Measurements from ENCODE around the gene EPN3.

EPN3 gene

DNA sequence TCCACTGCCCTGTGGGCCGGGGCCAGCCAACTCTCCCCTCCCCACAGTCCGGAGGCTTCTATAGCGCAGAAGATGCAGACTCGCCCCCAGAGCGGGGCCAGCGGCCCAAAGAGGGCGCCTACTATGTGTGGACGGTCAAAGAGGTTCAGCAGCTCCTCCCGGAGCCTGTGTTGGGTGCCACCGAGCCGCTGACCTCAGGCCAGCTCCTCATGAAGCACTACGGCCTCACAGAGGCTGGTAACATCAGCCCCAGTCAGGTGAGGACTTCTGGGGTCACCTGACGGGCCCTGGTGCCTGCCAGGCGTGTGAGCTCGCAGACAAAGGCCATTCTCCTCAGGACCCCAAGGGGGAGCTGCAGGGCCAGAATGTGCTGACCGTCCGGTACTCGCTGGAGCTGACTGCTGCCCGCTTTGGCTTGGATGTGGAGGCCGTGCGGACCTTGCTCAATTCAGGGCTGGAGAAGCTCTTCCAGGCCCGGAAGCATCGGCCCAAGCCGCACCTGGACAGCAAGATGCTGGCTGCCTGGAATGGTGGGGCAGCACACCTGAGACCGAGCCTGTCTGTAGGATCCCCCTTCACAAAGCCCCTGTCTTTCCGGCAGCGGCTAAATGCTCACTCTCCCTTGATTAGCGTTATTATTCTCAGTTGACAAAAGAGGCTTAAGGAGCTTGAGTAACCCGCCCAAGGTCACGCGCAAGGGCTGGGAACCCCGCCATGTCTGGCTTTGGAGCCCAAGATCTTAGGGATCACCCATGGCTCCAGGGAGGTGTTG, 18.3 kb downstream of the EPN3 start:
- no peak for DNase-seq

DNA sequence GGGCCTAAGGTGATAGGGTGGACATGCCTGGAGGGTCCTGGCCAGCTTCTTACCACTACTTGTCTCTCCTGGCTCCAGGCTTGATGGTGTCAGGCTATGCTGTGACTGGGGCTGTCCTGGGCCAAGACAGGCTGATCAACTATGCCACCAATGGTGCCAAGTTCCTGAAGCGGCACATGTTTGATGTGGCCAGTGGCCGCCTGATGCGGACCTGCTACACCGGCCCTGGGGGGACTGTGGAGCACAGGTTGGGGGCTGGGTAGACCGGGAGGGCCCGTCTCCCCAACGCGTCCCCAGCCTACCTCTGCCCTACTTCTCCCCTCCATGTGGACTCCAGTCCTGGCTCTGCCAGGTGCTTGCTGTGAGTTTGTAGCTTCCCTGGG, 18.9 kb downstream of the EPN3 start:
- no peak for DNase-seq

DNA sequence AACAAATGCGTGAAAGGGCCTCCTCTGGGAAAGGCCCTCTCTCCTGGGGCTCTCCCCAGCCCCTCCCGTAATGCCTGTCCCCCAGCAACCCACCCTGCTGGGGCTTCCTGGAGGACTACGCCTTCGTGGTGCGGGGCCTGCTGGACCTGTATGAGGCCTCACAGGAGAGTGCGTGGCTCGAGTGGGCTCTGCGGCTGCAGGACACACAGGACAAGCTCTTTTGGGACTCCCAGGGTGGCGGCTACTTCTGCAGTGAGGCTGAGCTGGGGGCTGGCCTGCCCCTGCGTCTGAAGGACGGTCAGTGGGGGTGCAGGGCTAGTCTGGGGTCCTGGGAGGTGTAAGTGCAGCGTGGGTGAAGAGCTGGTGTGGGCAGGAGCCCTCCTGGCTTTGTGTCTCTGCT, 19.3 kb downstream of the EPN3 start:
- DNase-seq: no peak

DNA sequence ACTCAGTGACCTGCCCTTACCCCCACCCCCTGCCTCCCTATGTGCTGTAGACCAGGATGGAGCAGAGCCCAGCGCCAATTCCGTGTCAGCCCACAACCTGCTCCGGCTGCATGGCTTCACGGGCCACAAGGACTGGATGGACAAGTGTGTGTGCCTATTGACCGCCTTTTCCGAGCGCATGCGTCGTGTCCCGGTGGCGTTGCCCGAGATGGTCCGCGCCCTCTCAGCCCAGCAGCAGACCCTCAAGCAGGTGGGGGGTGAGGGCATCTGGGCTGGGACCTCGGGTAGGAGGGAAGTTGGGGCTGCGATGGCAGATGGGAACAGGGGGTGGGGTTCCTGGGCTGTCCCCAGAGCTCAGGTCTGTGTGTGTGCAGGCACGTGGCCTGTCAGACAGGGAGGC, 21.7 kb downstream of the EPN3 start:
- no peak for DNase-seq

DNA sequence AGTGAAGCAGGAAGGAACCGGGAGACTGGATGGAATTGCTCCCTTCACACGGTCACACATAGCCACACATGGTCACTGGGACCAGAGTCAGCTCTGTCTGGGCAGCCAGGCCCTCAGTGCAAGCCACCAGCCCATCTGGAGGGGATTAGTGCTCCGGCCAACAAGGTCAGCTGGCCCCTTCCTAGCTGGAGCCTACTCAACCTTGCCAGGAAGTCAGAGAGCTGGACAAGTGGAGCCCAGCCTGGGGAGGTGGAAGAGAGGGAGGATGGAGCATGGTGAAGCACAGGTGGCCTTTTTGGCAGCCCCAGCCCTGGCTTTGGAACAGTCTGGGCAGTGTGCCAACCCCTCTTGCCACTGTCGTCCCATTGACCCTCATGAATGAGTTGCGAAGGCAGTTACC, 24.3 kb downstream of the EPN3 start:
- DNase-seq: no peak

DNA sequence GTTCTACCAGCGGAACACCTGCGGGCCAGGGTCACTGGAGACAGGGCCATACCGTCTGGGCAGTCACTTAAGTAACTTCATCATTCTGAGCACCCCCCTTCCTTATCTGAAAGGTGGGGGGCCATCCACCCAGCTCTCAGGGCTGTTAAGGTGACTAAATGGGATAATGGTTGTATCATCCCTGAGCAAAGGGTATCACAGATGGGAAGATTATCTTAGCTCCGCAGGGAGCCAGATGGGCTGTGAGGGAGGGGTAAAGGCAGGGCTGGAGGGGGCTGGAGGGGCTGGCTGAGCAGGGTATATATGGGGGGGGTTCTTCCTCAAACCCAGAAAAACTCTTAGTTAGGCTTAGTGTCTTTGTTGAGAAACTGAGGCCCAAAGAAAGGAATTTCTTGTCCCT, 25.1 kb downstream of the EPN3 start:
- no peak for DNase-seq

DNA sequence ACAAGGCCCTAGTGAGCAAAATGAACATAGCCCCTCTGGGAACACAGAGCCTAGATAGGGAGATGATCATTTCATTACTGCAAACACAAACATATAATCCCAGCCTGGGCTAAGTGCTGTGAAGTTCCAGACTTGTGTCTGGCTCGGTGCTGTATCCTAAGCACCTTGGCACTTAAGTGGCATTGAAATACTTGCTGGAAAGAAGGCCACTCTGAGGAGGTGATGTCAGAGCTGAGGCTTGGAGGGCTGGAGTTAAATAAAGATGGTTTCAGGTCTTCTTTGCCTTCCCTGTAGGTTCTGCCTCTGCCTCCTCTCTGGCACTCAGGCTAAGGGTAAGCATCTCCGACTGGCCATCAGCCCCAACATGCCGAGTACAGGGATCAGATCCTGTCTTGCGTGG, 25.6 kb downstream of the EPN3 start:
- DNase-seq: no peak

DNA sequence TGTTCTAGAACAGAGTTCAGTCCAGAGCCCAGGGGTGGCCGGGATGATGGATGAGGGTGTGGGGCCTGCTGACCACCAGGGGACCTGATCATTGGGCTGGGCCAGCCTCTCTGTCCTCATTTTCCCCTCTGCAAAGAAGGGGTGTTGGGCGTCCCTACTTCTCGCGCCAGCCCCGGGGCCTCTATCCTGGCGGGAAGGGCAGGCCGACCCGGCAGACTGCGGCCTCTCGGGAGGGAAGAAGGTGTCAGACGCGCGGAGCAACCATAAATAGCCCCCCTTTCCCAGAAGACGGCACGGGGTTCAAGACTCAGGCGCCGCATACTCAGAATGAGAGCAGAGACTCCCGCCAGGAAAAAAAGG, 26.0 kb downstream of the EPN3 start:
- DNase-seq: no peak

DNA sequence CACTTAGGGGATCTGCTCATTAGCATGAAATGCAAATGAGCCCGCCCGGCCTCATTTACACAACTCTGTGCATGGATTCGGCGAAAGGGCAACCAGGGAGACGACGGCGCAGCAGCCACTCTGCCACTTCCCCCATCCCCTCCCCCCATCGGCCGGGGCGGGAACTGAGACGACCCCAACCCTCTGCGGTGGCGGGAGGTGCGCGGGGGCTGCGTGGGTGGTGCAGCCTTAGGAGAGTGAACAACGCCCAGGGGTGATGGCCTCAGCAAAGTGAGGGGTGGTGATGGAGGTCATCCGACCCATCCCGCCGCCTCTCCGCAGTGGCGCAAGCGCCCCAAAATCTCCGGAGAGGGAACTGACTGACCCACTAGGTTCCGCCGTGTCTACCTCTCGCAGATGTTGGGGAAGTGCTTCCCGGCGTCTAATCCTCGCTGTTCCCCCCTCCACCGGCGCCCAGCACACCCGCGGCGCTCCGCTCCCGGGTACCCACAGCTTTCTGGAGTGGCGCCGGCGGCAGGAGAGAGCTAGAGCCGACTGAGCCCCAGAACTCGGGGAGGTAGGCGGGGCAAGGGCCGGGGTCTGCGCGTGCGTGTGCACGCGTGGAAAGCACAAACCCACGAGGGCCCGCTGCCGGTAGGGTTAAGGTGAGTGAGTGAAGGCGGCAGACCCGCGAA, 26.5 kb downstream of the EPN3 start:
- no peak for DNase-seq

DNA sequence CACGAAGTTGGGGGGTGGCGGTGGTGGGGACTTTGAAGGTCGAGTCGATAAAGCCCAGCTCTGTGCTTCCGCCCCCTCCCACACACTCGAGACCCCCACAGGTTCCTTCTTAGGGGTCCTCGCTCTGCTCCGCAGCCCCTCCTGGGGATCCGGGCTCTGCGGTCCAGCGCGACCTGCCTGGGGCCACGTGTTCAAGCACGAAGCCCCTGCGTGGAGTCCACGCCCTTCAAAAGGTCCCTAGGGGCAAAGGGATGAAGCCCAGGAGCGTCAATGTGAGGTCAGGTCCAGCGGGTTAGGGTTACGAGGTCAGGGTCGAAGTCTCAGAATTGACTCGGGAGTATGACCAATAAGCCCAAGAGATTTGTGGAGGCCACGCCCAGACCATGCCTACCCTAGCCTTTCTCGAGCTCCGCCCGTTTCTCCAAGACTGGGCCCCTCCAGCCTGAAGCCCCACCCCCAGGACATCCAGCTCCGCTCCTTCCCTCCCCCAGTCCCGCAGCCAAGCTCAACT, 27.2 kb downstream of the EPN3 start:
- peak; percentile 16 for DNase-seq

DNA sequence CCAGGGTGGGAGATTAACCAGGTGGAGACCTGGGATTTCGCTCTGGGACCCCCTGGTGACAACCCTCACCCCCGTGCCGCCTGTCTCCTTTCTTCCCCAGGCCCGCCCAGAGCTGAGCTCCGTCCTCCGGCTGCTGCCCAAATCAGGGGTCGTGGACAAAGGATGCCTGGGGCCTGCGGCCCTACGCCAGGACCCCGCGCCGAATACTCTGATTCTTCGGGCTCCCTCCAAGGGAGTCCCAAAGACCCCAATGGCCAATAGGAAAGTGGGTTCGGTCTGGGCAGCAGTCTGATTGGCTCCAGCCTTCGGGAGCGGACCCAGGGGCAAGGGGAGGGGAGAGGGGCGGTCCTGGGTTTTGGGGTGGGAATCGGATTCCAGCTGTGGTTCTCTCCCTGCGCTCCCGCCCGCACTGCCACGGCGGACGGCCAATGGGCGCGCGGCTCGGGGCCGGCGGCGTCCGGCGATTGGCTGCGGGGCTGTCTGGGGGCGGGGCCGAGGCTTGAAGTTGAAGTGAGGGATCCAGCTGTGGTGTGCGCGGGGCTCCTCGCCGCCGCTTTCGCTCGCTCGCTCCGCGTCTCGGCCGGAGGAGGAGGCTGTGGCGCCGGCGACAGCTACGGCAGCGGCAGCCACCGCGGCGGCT, 27.8 kb downstream of the EPN3 start, which contains the start of gene CACNA1G:
TSS of gene CACNA1G (plus strand) at position 531 of the 640 bp plus-strand sequence. CDS start 745 bp downstream, outside the sequence.
- DNase-seq: peak; percentile 78

DNA sequence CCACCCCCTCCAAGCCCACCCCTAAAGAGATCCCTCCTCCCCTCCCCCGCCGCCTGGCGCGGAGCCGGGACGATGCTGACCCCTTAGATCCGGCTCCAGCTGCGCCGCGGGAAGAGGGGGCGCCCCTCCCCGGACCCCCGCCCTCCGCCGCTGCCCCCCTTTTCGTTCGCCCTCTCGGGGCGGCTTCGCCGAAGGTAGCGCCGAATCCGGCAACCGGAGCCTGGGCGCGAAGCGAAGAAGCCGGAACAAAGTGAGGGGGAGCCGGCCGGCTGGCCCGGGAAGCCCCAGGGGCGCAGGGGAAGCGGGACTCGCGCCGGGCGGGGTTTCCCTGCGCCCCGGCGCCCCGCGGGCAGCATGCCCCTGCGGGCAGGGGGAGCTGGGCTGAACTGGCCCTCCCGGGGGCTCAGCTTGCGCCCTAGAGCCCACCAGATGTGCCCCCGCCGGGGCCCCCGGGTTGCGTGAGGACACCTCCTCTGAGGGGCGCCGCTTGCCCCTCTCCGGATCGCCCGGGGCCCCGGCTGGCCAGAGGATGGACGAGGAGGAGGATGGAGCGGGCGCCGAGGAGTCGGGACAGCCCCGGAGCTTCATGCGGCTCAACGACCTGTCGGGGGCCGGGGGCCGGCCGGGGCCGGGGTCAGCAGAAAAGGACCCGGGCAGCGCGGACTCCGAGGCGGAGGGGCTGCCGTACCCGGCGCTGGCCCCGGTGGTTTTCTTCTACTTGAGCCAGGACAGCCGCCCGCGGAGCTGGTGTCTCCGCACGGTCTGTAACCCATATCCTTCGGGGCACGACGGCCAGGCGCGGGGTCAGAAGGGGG, 28.6 kb downstream of the EPN3 start:
- peak; percentile 13 for DNase-seq

DNA sequence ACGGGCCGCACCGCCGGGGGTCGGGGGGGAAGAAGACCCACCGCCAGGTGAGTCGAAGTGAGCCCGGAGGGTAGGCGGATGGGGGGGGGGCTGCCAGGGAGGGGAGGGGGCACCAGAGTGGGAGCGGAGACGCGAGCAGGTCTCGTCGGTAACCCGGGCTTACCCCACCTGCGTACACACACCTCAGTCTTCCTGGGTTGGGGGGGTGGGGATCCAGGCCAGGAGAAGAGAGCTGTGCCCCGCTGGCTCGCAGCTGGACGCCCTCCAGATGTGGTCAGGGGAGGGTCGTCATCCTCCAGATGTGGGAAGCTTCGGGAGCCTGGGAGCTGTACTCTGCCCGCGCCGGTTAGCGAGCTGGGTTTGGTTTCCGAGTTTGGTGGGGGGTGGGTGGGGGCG, 29.2 kb downstream of the EPN3 start:
- DNase-seq: no peak

DNA sequence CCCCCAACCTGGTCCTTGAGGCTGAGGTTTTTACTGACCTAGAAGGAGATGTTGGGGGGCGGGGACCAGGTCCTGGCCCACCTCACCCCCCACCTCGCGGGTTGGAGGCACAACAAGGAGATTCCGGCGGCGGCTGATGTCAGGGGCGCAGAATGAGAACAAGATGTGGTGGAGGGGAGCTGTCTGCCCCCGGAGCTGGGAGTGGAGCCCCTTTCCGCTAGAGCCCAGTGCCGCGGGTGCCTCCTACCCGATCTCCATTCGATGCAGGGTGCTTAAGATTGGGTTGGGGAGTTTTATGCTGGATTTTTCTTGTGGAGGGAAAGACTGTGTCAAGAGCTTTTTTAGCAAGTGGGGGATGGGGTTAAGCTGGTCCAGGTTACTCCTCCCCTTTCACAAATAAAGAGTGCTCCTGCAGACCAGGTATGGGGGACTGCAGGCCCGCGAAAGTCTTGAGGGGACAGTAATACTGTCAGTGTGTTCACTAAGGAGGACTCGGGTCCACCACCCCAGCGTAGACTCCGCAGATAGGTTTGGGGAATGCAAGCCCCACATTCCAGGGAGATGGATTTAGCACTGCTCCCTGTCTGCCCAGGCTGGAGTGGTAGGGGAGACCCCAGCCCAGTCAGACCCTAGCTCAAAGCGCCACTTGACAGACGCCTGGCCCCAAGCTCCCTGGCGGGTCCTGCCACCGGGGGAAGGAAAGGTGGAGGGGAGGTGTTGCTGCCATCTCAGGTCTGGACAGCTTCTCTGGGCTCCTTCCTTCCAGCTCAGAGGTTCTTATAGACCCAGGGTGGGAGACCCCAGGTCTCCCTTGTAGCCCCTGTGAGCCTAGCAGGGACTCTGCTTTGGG, 29.9 kb downstream of the EPN3 start:
- no peak for DNase-seq

DNA sequence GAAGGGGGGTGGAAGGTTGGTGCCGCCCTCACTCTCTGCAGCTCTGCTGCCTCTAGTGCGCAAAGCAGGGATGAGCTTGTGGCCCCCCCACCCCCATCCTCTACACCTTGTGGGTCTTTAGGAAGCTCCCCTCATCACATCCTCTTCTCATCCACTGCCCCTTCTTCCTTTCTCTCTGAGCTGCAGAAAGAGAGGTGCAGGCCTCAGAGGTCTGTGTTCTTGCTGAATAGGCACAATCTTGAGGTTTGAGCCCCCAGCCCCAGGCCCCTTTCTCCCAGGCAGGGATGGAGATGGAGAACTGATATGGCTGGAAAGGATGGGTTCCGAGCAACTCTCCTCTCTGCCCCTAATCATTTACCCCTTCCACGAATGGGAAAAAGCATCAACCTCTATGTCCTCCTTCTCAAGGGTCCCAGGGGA, 30.6 kb downstream of the EPN3 start:
- DNase-seq: no peak

DNA sequence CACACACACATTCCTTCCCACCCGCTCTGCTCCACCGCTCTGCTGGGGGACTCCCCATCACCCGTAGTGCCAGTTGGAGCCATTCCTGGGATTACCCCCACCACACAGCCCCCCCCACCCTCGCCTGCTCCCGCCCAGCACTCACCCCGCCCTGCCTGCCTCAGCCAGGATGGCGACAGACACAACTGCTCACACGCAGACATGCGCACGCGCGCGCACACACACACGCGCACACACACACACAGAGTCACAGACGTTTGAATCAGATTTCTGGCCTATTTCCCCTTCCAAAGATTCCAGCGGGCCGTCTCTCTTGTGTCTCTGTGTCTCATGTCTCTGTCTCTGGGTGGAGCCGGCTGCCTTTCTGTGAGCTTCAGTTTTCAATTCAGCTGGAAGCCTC, 32.4 kb downstream of the EPN3 start:
- DNase-seq: peak; percentile 21

DNA sequence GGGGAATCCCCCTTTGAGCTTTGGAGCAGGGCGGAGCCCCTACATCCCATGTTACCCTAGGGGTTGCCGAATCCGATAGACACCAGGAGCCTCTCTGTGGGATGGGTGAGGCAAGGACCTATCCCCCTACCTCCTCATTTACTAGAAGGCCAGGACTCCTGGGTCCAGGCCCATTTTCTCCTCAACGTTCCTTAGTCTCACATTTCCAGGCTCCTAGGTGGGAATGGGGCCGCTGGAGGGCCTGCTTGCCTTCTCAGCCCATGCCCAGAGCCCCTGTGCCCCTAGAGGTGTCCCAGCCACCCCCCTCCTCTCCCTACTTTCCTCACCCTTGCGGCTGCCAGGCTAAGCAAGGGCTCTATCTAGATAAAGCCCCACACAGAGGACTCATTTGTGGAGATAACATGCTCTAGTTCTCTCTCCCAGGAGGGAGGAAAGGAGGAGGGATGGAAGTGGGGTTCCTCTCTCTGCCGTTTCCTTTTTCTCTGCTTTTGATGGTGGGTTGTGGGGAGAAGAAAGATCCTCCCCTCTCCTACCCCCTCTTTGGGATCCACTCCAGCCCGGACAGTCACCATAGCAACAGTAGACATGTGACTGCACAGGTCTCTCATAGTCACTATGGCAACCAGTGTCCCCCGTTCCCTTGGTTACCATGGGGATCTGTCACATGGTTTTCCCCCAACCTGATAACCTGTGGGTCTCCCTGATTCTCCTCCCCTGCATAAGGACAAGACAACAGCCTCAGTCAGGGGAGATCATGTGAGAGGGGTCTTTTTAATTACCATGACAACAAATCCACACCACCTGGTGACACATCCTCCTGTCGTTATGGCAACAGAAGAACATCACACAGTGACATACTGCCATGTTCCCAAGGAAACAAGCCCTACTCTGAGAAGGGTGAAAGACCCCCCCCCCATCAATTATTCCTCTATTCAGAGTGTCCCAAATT, 33.1 kb downstream of the EPN3 start:
- peak; percentile 28 for DNase-seq

DNA sequence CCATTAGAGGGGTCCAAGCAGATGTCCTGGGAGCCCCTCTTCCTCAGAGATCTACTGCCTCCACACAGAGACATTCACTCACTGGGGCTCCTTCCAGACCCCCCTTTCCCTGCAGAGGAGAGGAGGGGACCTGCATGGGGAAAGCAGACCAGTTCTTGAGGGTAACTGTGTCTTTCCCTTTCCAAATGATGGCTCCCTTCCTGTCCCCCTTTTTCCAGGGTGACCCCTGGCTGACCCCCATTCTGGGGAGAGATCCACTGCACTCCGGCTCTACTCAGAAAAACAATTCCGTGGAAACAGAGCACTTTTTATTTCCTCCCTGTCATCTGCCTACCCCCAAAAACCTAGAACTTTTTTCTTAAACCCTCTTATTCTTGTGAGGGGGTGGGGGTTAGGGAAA, 34.4 kb downstream of the EPN3 start:
- no peak for DNase-seq

DNA sequence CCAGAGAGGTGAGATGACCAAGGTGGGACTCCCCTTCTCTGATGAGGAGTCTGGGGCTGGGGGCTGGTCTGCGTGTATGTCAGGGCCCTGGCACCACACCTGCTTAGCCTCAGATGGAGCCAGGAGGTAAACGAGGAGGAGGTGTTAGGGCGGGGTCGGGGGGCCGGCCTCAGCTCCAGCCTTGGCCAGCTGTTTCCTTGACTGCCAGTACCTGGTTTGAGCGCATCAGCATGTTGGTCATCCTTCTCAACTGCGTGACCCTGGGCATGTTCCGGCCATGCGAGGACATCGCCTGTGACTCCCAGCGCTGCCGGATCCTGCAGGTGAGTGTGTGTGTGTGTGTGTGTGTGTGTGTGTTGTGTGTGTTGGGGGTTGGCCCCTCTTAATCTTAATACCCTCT, 36.1 kb downstream of the EPN3 start:
- no peak for DNase-seq

DNA sequence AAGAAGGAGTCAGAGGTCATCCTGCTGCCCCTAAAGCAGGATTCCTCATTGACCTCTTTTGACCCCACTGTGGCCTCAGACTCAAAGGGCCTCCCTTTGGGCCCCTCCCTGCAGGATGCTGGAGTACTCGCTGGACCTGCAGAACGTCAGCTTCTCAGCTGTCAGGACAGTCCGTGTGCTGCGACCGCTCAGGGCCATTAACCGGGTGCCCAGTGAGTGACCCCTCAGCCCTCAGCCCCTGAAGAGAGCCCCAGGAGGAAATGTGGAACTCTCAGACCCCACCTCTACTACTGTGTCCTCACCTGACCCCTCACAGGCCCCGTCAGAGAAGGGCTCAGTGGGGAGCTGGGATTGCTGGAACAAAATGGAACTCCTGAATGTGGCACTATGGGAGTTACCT, 37.1 kb downstream of the EPN3 start:
- DNase-seq: no peak

DNA sequence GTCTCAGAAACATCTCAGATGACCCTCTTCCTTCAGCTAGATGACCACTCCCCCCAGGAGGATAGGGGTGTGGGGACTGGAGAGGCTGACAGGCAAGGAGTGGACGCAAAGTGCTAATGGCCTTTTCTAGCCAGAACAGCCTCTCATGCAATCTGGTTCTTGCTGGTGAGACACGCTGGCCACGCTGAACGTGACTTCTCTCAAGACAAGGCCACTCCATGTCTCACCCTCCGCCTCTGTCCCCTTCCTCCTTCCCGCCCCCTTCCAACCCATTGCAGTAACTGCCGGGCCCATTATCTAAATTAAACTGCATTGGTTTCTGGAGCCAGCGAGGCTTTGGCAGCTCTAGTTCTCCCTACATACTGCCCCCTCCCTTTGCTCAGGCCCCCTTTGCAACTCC, 37.5 kb downstream of the EPN3 start:
- no peak for DNase-seq

Data from central memory CD4-positive, alpha-beta T cell (primary cell).